ENCODE data around the gene CFAP210.

GRCh38 chr2:169661265-169661664 is 32.9 kb downstream of the CFAP210 start:
- TF ChIP-seq GATA2 (IDR thresholded peaks at IDR 0.05; ENCODE audit: low read depth, low read length): no peak
- no peak for TF ChIP-seq GATA3 (IDR thresholded peaks at IDR 0.05; ENCODE audit: low read depth, low read length)

All from SH-SY5Y (cell line).